Measurements from ENCODE around the gene CCNC. TPM values are rescaled to one million over a fixed set of nuclear protein-coding genes. Genes with fewer than 3 reads are reported as not detected.

CCNC gene
- total and polyA plus RNA-seq, 8 donors = 1.2 to 158 (median 54.5) TPM

DNA sequence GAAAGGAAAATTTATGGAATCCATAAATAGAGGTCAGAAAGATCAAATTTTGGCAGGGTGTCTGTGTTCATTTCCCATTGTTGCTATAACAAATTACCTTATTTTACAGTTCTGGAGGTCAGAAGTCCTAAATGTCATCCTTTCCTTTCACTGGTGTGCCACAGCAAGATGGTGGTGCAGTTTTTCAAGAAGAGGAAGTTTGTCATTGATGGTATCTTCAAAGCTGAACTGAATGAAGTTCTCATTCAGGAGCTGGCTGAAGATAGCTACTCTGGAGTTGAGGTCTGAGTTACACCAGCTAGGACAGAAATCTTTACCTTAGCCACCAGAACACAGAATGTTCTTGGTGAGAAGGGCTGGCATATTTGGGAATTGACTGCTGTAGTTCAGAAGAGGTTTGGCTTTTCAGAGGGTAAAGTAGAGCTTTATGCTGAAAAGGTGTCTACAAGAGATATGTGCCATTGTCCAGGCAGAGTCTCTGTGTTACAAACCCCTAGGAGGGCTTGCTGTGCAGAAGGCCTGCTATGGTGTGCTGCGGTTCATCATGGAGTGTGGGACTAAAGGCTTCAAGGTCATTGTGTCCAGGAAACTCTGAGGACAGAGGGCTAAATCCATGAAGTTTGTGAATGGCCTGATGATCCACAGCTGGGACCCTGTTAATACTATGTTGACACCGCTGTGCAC is 7.2 kb upstream of the CCNC start:
- TF ChIP-seq EP300 (IDR thresholded peaks at IDR 0.05) (no peak), POLR2AphosphoS5 (IDR thresholded peaks at IDR 0.05) (no peak), CTCF (IDR thresholded peaks at IDR 0.05) (no peak), POLR2A (IDR thresholded peaks at IDR 0.05) (no peak)
- no peaks in the 10 kb centered on the region for H3K9me3 ChIP-seq
- no peaks in the 10 kb centered on the region for H3K36me3 ChIP-seq
- H3K27me3 ChIP-seq = peaks cover 0 to 4% (median 0%) of the 10 kb centered on the region in 3 donors
- H3K4me1 ChIP-seq = no peaks in the 10 kb centered on the region
- no peak for DNase-seq
- intact Hi-C loops (cut with DNase I; ENCODE audit: low total_unique reads) = no loop called here
- WGBS, 5 donors = 97 to 100% (median 98%) methylated on average over 1 to 2 of the region's 2 CpGs
- H3K4me3 ChIP-seq = no peak overlapping the region
- H3K27ac ChIP-seq = no peak overlapping the region

DNA sequence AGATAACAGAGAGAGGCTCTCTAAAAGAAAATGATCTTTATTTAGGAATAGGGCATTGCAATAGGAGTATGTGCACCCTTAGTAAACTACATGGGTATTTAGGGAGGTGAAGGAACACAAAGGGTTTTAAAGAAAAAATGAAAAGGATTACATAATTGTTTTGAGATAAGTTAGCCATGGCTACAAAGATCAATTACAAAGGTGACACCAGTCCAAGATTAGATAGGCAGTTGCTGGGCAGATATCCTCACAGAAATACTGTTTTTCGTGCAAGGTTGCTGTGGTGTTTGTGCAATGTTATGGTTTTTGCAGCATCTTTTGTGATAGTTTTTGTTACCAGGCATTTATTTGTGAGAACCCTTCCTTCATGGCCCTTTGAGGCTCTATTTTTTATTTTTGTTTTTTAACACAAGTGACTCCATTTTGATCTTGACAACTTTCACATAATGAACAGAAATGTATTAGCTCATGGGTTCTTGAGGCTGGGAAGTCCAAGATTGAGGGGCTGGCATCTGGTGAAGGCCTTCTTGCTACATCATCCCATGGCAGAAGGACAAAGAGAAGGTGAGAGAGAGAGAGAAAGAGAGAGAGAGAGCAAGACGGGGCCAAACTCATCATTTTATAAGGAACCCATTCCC is 5.6 kb upstream of the CCNC start:
- TF ChIP-seq POLR2A (IDR thresholded peaks at IDR 0.05) = no peak
- TF ChIP-seq POLR2AphosphoS5 (IDR thresholded peaks at IDR 0.05) = no peak
- no peak for TF ChIP-seq CTCF (IDR thresholded peaks at IDR 0.05)
- TF ChIP-seq EP300 (IDR thresholded peaks at IDR 0.05) = no peak
- intact Hi-C loops (cut with DNase I; ENCODE audit: low total_unique reads) = no loop called here
- peak in 1 of 2 donors; percentile 5 for DNase-seq
- Histone ChIP-seq H3K9me3 (no peaks in the 10 kb centered on the region), H3K27me3 (no peaks in the 10 kb centered on the region), H3K36me3 (no peaks in the 10 kb centered on the region), H3K27ac (no peak overlapping the region), H3K4me3 (no peak overlapping the region), H3K4me1 (no peaks in the 10 kb centered on the region)
- 56 to 78% (median 60%) methylated on average over 2 of the region's 2 CpGs for WGBS, 5 donors

- intact Hi-C loops (cut with DNase I; ENCODE audit: low total_unique reads) = no loop called here
- DNase-seq = no peak
- WGBS, 5 donors = 18 to 51% (median 31%) methylated on average over 4 of the region's 4 CpGs
Measured at GRCh38 chr6:99563056-99563723, 5.3 kb downstream of the CCNC start.

More at GRCh38 chr6:99563056-99563723, 5.3 kb downstream of the CCNC start:
- Histone ChIP-seq H3K4me3 (no peak overlapping the region), H3K27me3 (no peaks in the 10 kb centered on the region), H3K27ac (peak overlapping the region in 1 of 5 donors; percentile 64), H3K36me3 (peaks cover 0 to 16% (median 14%) of the 10 kb centered on the region in 4 donors), H3K4me1 (peaks cover 12 to 55% (median 43%) of the 10 kb centered on the region in 4 donors), H3K9me3 (no peaks in the 10 kb centered on the region)
- TF ChIP-seq CTCF (IDR thresholded peaks at IDR 0.05) = no peak
- no peak for TF ChIP-seq EP300 (IDR thresholded peaks at IDR 0.05)
- TF ChIP-seq POLR2AphosphoS5 (IDR thresholded peaks at IDR 0.05) = no peak
- no peak for TF ChIP-seq POLR2A (IDR thresholded peaks at IDR 0.05)
